ENCODE measurements around the gene FOXO1.

DNA sequence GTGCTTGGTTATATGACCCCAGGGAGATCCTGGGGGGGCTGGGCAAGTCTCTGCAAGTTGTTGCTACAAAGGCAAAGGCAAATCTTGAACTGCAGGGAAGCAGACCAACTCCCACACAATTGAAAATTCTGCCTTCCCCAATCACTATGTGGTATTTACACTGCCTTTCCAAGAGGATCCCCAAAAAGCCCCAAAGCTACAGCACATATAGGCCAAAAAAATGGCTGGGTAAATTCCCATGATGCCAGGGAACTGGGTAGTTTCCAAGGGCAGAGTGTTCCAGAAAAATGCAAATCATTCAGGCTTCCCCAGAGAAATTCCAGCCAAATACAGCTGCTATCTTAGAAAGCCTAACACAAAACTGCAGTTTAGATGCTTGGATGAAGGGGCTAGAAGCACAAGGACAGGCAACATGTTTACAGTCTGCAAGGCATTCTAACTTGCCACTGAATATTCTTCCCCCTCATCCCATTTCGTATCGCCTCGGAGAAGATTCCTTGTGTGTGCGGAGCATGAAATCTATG, 6.2 kb downstream of the FOXO1 start:
- TF ChIP-seq, protein P1, sequence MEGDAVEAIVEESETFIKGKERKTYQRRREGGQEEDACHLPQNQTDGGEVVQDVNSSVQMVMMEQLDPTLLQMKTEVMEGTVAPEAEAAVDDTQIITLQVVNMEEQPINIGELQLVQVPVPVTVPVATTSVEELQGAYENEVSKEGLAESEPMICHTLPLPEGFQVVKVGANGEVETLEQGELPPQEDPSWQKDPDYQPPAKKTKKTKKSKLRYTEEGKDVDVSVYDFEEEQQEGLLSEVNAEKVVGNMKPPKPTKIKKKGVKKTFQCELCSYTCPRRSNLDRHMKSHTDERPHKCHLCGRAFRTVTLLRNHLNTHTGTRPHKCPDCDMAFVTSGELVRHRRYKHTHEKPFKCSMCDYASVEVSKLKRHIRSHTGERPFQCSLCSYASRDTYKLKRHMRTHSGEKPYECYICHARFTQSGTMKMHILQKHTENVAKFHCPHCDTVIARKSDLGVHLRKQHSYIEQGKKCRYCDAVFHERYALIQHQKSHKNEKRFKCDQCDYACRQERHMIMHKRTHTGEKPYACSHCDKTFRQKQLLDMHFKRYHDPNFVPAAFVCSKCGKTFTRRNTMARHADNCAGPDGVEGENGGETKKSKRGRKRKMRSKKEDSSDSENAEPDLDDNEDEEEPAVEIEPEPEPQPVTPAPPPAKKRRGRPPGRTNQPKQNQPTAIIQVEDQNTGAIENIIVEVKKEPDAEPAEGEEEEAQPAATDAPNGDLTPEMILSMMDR (IDR thresholded peaks at IDR 0.05; ENCODE audit: borderline replicate concordance, extremely low read depth, low read length, poor library complexity, severe bottlenecking), result no peak
- no peak for TF ChIP-seq EZH2 (IDR thresholded peaks at IDR 0.05; ENCODE audit: borderline replicate concordance, low read depth, low read length, severe bottlenecking)

All from DND-41 (cell line).